Measurements from ENCODE around the gene EPN2. TPM values are rescaled to one million over a fixed set of nuclear protein-coding genes. Genes with fewer than 3 reads are reported as not detected.

Gene EPN2
- total and polyA plus RNA-seq, 4 donors = 5.6 to 23.8 (median 12.2) TPM

GRCh38 chr17:19372439-19372838 lies 135.3 kb downstream of the EPN2 start (continued):
- TF ChIP-seq CTCF (IDR thresholded peaks at IDR 0.05; ENCODE audit: low read depth, low read length, missing input control) (no peak), EGR1 (IDR thresholded peaks at IDR 0.05; ENCODE audit: low read depth in 2 of 2) (no peak), FOXA1 (IDR thresholded peaks at IDR 0.05) (no peak), SP1 (IDR thresholded peaks at IDR 0.05) (no peak), RXRA (IDR thresholded peaks at IDR 0.05) (no peak), TAF1 (conservative IDR thresholded peaks at IDR 0.05) (no peak), HNF4G (IDR thresholded peaks at IDR 0.05) (no peak), YY1 (IDR thresholded peaks at IDR 0.05) (no peak), RAD21 (IDR thresholded peaks at IDR 0.05) (no peak)
- TF ChIP-seq, protein P1, sequence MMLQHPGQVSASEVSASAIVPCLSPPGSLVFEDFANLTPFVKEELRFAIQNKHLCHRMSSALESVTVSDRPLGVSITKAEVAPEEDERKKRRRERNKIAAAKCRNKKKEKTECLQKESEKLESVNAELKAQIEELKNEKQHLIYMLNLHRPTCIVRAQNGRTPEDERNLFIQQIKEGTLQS (IDR thresholded peaks at IDR 0.05) = no peak

GRCh38 chr17:19372866-19373504 lies 135.8 kb downstream of the EPN2 start:
- Histone ChIP-seq H3K9ac (ENCODE audit: low read depth in 1 of 2, low read length in 2 of 2) (no peak overlapping the region), H3K4me1 (ENCODE audit: control insufficient read depth in 4 of 4, insufficient read depth in 4 of 4, low read length in 3 of 4) (peaks cover 4 to 11% (median 6%) of the 10 kb centered on the region in 4 donors), H3K9me3 (ENCODE audit: control insufficient read depth in 4 of 4, low read length in 3 of 4) (no peaks in the 10 kb centered on the region), H3K27ac (ENCODE audit: low read depth in 1 of 2, low read length in 2 of 2) (no peak overlapping the region), H3K36me3 (ENCODE audit: control insufficient read depth in 4 of 4, insufficient read depth in 3 of 4, low read depth in 1 of 4, low read length in 3 of 4) (no peaks in the 10 kb centered on the region), H3K27me3 (ENCODE audit: control insufficient read depth in 4 of 4, insufficient read depth in 4 of 4, low read length in 3 of 4) (no peaks in the 10 kb centered on the region), H3K4me3 (ENCODE audit: low read depth in 1 of 3, low read length in 3 of 3) (no peak overlapping the region)
- 83% methylated on average over 8 of the region's 8 CpGs for WGBS
- no peak for DNase-seq (ENCODE audit: low spot score)
- TF ChIP-seq, protein P2, sequence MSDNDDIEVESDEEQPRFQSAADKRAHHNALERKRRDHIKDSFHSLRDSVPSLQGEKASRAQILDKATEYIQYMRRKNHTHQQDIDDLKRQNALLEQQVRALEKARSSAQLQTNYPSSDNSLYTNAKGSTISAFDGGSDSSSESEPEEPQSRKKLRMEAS (IDR thresholded peaks at IDR 0.05) = no peak
- TF ChIP-seq, protein P1 (IDR thresholded peaks at IDR 0.05) = no peak
- no peak for TF ChIP-seq RXRA (IDR thresholded peaks at IDR 0.05)
- no peak for TF ChIP-seq SP1 (IDR thresholded peaks at IDR 0.05)
- no peak for TF ChIP-seq TAF1 (conservative IDR thresholded peaks at IDR 0.05)
- TF ChIP-seq HNF4G (IDR thresholded peaks at IDR 0.05) = no peak
- TF ChIP-seq RAD21 (IDR thresholded peaks at IDR 0.05) = no peak
- no peak for TF ChIP-seq FOXA1 (IDR thresholded peaks at IDR 0.05)
- no peak for TF ChIP-seq FOXA2 (IDR thresholded peaks at IDR 0.05)
- TF ChIP-seq EGR1 (IDR thresholded peaks at IDR 0.05; ENCODE audit: low read depth in 2 of 2) = no peak
- no peak for TF ChIP-seq NR2F2 (IDR thresholded peaks at IDR 0.05)
- no peak for TF ChIP-seq HNF4A (conservative IDR thresholded peaks at IDR 0.05)
- no peak for TF ChIP-seq ZBTB33 (IDR thresholded peaks at IDR 0.05)
- no peak for TF ChIP-seq YY1 (IDR thresholded peaks at IDR 0.05)
- no peak for TF ChIP-seq JUND (IDR thresholded peaks at IDR 0.05)
- no peak for TF ChIP-seq CTCF (IDR thresholded peaks at IDR 0.05; ENCODE audit: low read depth, low read length, missing input control)
- no peak for TF ChIP-seq GABPA (IDR thresholded peaks at IDR 0.05 in 1 of 2, conservative IDR thresholded peaks at IDR 0.05 in 1 of 2)
- no peak for TF ChIP-seq REST (IDR thresholded peaks at IDR 0.05)

All from liver (tissue), 9 donors.